ENCODE data around the gene GADD45A. TPM values are rescaled to one million over a fixed set of nuclear protein-coding genes. Genes with fewer than 3 reads are reported as not detected.

GADD45A gene
- polyA plus RNA-seq, 1 of the 3 experiments (the other 2 are of a cell fraction) = 164 TPM

- H3K4me3 ChIP-seq (ENCODE audit: low read depth in 2 of 2, low read length in 1 of 2) = no peak overlapping the region
- peak overlapping the region; percentile 97; the same call in 1 of the 2 replicates for H3K9ac ChIP-seq
- CTCF ChIA-PET = interaction anchor here (0.8 to 10.1 kb wide), 5 partner anchors 11 to 455 kb away, joined by 3 to 100 read pairs (median 3); no protein-coding TSS in a partner anchor
- no peaks in the 10 kb centered on the region for H3K27me3 ChIP-seq (ENCODE audit: insufficient read depth)
- H3K79me2 ChIP-seq (ENCODE audit: insufficient read depth) = peaks cover 33% of the 10 kb centered on the region
- H3K27ac ChIP-seq (ENCODE audit: low read depth in 2 of 2, low read length in 1 of 2) = peak overlapping the region; percentile 25 to 96; a peak in 3 of 4 replicates
- 49% methylated on average over 3 of the region's 3 CpGs for WGBS (ENCODE audit: low lambda C conversion rate)
- peaks cover 24% of the 10 kb centered on the region for H4K20me1 ChIP-seq (ENCODE audit: insufficient read depth)
- no peaks in the 10 kb centered on the region for H3K9me2 ChIP-seq
- POLR2A ChIA-PET = no interaction called here
- H3K9me3 ChIP-seq = no peaks in the 10 kb centered on the region
- H3K4me2 ChIP-seq = peak overlapping the region; percentile 90; the same call in 1 of the 2 replicates
- H3K36me3 ChIP-seq (replicated peaks in 1 of 2; ENCODE audit: control insufficient read depth in 1 of 2, insufficient read depth in 2 of 2, low read length in 1 of 2) = peaks cover 36 to 44% of the 10 kb centered on the region in 2 experiments
- H3F3A ChIP-seq (replicated peaks; ENCODE audit: insufficient read depth) = peaks cover 57% of the 10 kb centered on the region
- no peak overlapping the region for H2AFZ ChIP-seq (ENCODE audit: low read depth)
- TF ChIP-seq REST (IDR thresholded peaks at IDR 0.05; ENCODE audit: low read depth, low read length) = no peak
- peak; percentile 48 for TF ChIP-seq JUND (IDR thresholded peaks at IDR 0.05)
- no peak for TF ChIP-seq USF1 (IDR thresholded peaks at IDR 0.05; ENCODE audit: borderline replicate concordance, low read depth)
- TF ChIP-seq PBX3 (IDR thresholded peaks at IDR 0.05) = no peak; the same call in 1 of the 2 replicates
- no peak for DNase-seq
- H3K4me1 ChIP-seq (ENCODE audit: control insufficient read depth in 1 of 2, insufficient read depth in 2 of 2, low read depth in 1 of 2, low read length in 1 of 2) = peaks cover 11% of the 10 kb centered on the region in 2 experiments; a peak in 3 of 4 replicates
Measured at GRCh38 chr1:67689267-67690017, 4.4 kb downstream of the GADD45A start.

GRCh38 chr1:67690018-67690363 lies 5.0 kb downstream of the GADD45A start:
- peaks cover 55% of the 10 kb centered on the region for H3F3A ChIP-seq (replicated peaks; ENCODE audit: insufficient read depth)
- H3K79me2 ChIP-seq (ENCODE audit: insufficient read depth) = peaks cover 33% of the 10 kb centered on the region
- no peaks in the 10 kb centered on the region for H3K9me2 ChIP-seq
- H3K36me3 ChIP-seq (replicated peaks in 1 of 2; ENCODE audit: control insufficient read depth in 1 of 2, insufficient read depth in 2 of 2, low read length in 1 of 2) = peaks cover 36 to 44% of the 10 kb centered on the region in 2 experiments
- peaks cover 9 to 13% of the 10 kb centered on the region in 2 experiments; a peak in 3 of 4 replicates for H3K4me1 ChIP-seq (ENCODE audit: control insufficient read depth in 1 of 2, insufficient read depth in 2 of 2, low read depth in 1 of 2, low read length in 1 of 2)
- H2AFZ ChIP-seq (ENCODE audit: low read depth) = no peak overlapping the region
- TF ChIP-seq SIN3A (IDR thresholded peaks at IDR 0.05; ENCODE audit: borderline replicate concordance, low read depth, low read length) (0 out of 2 replicates have a peak, but pooled peaks have one; percentile 60), PBX3 (IDR thresholded peaks at IDR 0.05) (no peak)
- POLR2A ChIA-PET = no interaction called here
- DNase-seq = no peak
- H3K4me2 ChIP-seq = no peak overlapping the region
- H3K27ac ChIP-seq (ENCODE audit: low read depth in 2 of 2, low read length in 1 of 2) = peak overlapping the region in 1 of 2 experiments; percentile 96; a peak in 1 of 4 replicates
- no peaks in the 10 kb centered on the region for H3K9me3 ChIP-seq
- CTCF ChIA-PET = interaction anchor here (1.4 to 10.1 kb wide), 3 partner anchors 70 to 129 kb away, joined by 5 to 100 read pairs (median 45); no protein-coding TSS in a partner anchor
- H4K20me1 ChIP-seq (ENCODE audit: insufficient read depth) = peaks cover 24% of the 10 kb centered on the region
- H3K9ac ChIP-seq = no peak overlapping the region
- H3K27me3 ChIP-seq (ENCODE audit: insufficient read depth) = no peaks in the 10 kb centered on the region
- H3K4me3 ChIP-seq (ENCODE audit: low read depth in 2 of 2, low read length in 1 of 2) = no peak overlapping the region

All from SK-N-SH (cell line).